Keratinocyte (primary cell): Measurements from ENCODE around the gene CDYL2. TPM values are rescaled to one million over a fixed set of nuclear protein-coding genes. Genes with fewer than 3 reads are reported as not detected.

Source experiments
- DNase-seq: peaks from one replicate; pipeline ENCODE4 v3.0.0-alpha.2; 2011; ENCODE audit warnings: low read depth, missing footprints, low spot score
- FAIRE-seq: peaks from 2 replicates; lab custom pipeline; 2011; peaks lifted over from hg19 to GRCh38; lab: Jason Lieb, UNC
- H2AFZ ChIP-seq: 2 replicates; pipeline ENCODE4 v1.6.0; 2012; ENCODE audit warnings: low read length, control low read depth, inconsistent platforms; ENCODE audit not compliant: control insufficient read depth
- H3K27ac ChIP-seq: 2 replicates; pipeline ENCODE4 v1.5.1; 2011; ENCODE audit warnings: low read length; ENCODE audit not compliant: control insufficient read depth, insufficient read depth
- H3K27me3 ChIP-seq: 3 replicates; pipeline ENCODE4 v1.6.0; 2011; ENCODE audit warnings: low read length; ENCODE audit not compliant: control insufficient read depth, insufficient read depth; ENCODE audit errors: extremely low read depth
- H3K36me3 ChIP-seq, 2 experiments: 2 replicates in 1 of 2; 3 replicates in 1 of 2; pipeline ENCODE4 v1.5.1; 2011; ENCODE audit warnings: low read length in 2 of 2, mild to moderate bottlenecking in 1 of 2; ENCODE audit not compliant: control insufficient read depth in 2 of 2, insufficient read depth in 2 of 2; ENCODE audit errors: extremely low read depth in 1 of 2
- H3K4me1 ChIP-seq: 3 replicates; pipeline ENCODE4 v1.5.1; 2011; ENCODE audit warnings: low read length; ENCODE audit not compliant: control insufficient read depth, insufficient read depth; ENCODE audit errors: extremely low read depth
- H3K4me2 ChIP-seq: 3 replicates; pipeline ENCODE4 v1.6.0; 2011; ENCODE audit warnings: low read depth, low read length; ENCODE audit not compliant: control insufficient read depth, insufficient read depth; ENCODE audit errors: extremely low read depth
- H3K4me3 ChIP-seq, 3 experiments: fragments of 200-600 bp in 1 of 3; sonication (generic) in 1 of 3; 2 replicates in 2 of 3; 3 replicates in 1 of 3; pipeline ENCODE4 v1.5.1; 2011 to 2016; ENCODE audit warnings: low read length in 3 of 3, mild to moderate bottlenecking in 3 of 3, control low read depth in 2 of 3, inconsistent platforms in 1 of 3, low read depth in 1 of 3, mixed read lengths in 1 of 3, mixed run types in 1 of 3, moderate library complexity in 1 of 3; ENCODE audit not compliant: control insufficient read depth in 2 of 3, insufficient read depth in 2 of 3; ENCODE audit errors: extremely low read depth in 1 of 3
- H3K79me2 ChIP-seq: 2 replicates; pipeline ENCODE4 v1.6.0; 2012; ENCODE audit warnings: low read length; ENCODE audit not compliant: control insufficient read depth, insufficient read depth
- H3K9ac ChIP-seq: 3 replicates; pipeline ENCODE4 v1.6.0; 2011; ENCODE audit warnings: low read length; ENCODE audit not compliant: control insufficient read depth, insufficient read depth; ENCODE audit errors: extremely low read depth
- H3K9me1 ChIP-seq: 3 replicates; pipeline ENCODE4 v1.6.0; 2011; ENCODE audit warnings: low read length; ENCODE audit not compliant: control insufficient read depth, insufficient read depth; ENCODE audit errors: extremely low read depth
- H3K9me3 ChIP-seq: 2 replicates; pipeline ENCODE4 v1.5.1; 2012; ENCODE audit warnings: low read depth, low read length; ENCODE audit not compliant: control insufficient read depth
- H4K20me1 ChIP-seq: 3 replicates; pipeline ENCODE4 v1.6.0; 2011; ENCODE audit warnings: low read length; ENCODE audit not compliant: control insufficient read depth, insufficient read depth; ENCODE audit errors: extremely low read depth
- EZH2 ChIP-seq: IDR thresholded peaks from one replicate; pipeline ENCODE4 v1.6.1; 2012; ENCODE audit warnings: inconsistent platforms, mild to moderate bottlenecking, low read length, moderate library complexity
- dilution Hi-C: fragments of 300-500 bp; cut with MboI; formaldehyde crosslinking; loops from one replicate; pipeline ENCODE4 v1.7.0; 2020; ENCODE audit warnings: low sequenced_read_pairs; ENCODE audit not compliant: extremely low pct_ligation_motif_present
- polyA plus RNA-seq, 5 experiments: library from polyadenylated mRNA; depleted of rRNA in 3 of 5; stranded (reverse) in 3 of 5; stranded (forward) in 1 of 5; unstranded in 1 of 5; fragments of >200 nt; gene quantifications; 1 replicate in 1 of 5; 2 replicates in 3 of 5; 3 replicates in 1 of 5; pipeline versions ENCODE4 v1.2.1 to v1.2.3, GENCODE V29; 2011 to 2012; ENCODE audit warnings: missing spikeins in 2 of 5, low read depth in 1 of 5, low replicate concordance in 1 of 5
- TF ChIP-seq, protein P1 (sequence below), 3 experiments: IDR thresholded peaks in 1 of 3; conservative IDR thresholded peaks in 1 of 3; optimal IDR thresholded peaks in 1 of 3; 2 replicates in 2 of 3; 3 replicates in 1 of 3; pipeline versions ENCODE3 to v1.5.1; 2011; ENCODE audit warnings: low read length in 3 of 3, mild to moderate bottlenecking in 3 of 3, moderate library complexity in 2 of 3, control low read depth in 1 of 3, inconsistent platforms in 1 of 3; ENCODE audit not compliant: insufficient read depth in 2 of 3; ENCODE audit errors: extremely low read depth in 1 of 3

The CDYL2 gene
- polyA plus RNA-seq, 1 donor (not counting 4 experiments of a cell fraction or from before 2014, with no cell fraction given), result 2.0 TPM

DNA sequence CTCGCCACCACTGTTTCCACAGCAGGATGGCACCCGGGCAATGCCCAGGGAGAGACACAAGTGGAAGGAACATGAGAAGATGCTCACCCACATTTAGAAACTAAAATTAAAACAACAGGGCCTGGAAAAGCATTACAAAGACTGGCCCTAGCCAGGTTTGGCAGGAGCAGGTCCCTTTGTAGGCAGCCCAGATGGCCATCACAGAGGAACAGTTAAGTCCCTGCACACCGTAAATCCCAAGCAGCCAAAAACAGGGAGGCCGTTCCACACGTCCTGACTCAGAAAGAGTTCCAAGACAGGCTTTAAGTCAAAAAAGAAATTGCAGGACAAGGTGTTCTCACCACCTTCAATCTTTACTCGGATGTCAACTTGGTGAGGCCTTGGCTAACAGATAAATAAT is 136.5 kb downstream of the CDYL2 start:
- Histone ChIP-seq H4K20me1 (no peaks in the 10 kb centered on the region), H3K79me2 (no peaks in the 10 kb centered on the region), H3K4me3 (no peak overlapping the region)

DNA sequence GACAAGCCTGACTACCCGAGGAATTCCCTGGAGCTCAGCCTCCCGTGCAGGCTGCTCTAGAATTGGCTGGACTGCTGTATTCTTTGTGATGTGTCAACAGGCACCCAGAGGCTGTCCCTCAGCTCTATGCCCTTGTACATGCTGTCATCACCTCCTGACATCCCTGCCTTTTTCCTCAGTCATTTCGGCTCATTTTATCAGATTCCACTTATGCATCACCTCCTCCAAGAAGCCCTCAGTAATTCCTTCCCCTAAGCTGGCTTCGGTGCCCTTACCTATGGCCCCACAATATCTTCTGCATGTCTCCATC is 137.2 kb downstream of the CDYL2 start:
- H4K20me1 ChIP-seq, result no peaks in the 10 kb centered on the region
- no peaks in the 10 kb centered on the region for H3K9me1 ChIP-seq
- FAIRE-seq (no peak), DNase-seq (no peak)
- no peaks in the 10 kb centered on the region for H3K79me2 ChIP-seq
- no peak overlapping the region for H3K9ac ChIP-seq
- H3K27me3 ChIP-seq, result no peaks in the 10 kb centered on the region
- no peaks in the 10 kb centered on the region for H3K36me3 ChIP-seq
- no peak for TF ChIP-seq EZH2
- TF ChIP-seq, protein P1, sequence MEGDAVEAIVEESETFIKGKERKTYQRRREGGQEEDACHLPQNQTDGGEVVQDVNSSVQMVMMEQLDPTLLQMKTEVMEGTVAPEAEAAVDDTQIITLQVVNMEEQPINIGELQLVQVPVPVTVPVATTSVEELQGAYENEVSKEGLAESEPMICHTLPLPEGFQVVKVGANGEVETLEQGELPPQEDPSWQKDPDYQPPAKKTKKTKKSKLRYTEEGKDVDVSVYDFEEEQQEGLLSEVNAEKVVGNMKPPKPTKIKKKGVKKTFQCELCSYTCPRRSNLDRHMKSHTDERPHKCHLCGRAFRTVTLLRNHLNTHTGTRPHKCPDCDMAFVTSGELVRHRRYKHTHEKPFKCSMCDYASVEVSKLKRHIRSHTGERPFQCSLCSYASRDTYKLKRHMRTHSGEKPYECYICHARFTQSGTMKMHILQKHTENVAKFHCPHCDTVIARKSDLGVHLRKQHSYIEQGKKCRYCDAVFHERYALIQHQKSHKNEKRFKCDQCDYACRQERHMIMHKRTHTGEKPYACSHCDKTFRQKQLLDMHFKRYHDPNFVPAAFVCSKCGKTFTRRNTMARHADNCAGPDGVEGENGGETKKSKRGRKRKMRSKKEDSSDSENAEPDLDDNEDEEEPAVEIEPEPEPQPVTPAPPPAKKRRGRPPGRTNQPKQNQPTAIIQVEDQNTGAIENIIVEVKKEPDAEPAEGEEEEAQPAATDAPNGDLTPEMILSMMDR (optimal IDR thresholded peaks at IDR 0.05 in 1 of 3, IDR thresholded peaks at IDR 0.05 in 1 of 3, conservative IDR thresholded peaks at IDR 0.05 in 1 of 3; ENCODE audit: extremely low read depth in 1 of 3, insufficient read depth in 2 of 3, low read length in 3 of 3), result no peak
- no peaks in the 10 kb centered on the region for H3K9me3 ChIP-seq
- H3K4me1 ChIP-seq, result peaks cover 8% of the 10 kb centered on the region
- dilution Hi-C loops, result no loop called here
- no peak overlapping the region for H2AFZ ChIP-seq
- H3K4me3 ChIP-seq, result no peak overlapping the region
- no peak overlapping the region for H3K4me2 ChIP-seq
- H3K27ac ChIP-seq, result no peak overlapping the region

More for the DNA sequence above, 136.5 kb downstream of the CDYL2 start:
- FAIRE-seq, result no peak
- dilution Hi-C loops, result no loop called here
- DNase-seq, result no peak
- H3K4me1 ChIP-seq, result peaks cover 8% of the 10 kb centered on the region
- no peak for TF ChIP-seq EZH2
- TF ChIP-seq, protein P1 (optimal IDR thresholded peaks at IDR 0.05 in 1 of 3, IDR thresholded peaks at IDR 0.05 in 1 of 3, conservative IDR thresholded peaks at IDR 0.05 in 1 of 3; ENCODE audit: extremely low read depth in 1 of 3, insufficient read depth in 2 of 3, low read length in 3 of 3), result no peak
- H3K4me2 ChIP-seq, result no peak overlapping the region
- no peak overlapping the region for H3K27ac ChIP-seq
- no peak overlapping the region for H3K9ac ChIP-seq
- no peaks in the 10 kb centered on the region for H3K27me3 ChIP-seq
- no peaks in the 10 kb centered on the region for H3K9me1 ChIP-seq
- no peaks in the 10 kb centered on the region for H3K36me3 ChIP-seq
- H3K9me3 ChIP-seq, result no peaks in the 10 kb centered on the region
- H2AFZ ChIP-seq, result no peak overlapping the region
